Stimulated activated CD8-positive, alpha-beta memory T cell treated with anti-CD3 and anti-CD28 coated beads, Interleukin-15, amount 100 ng/mL, for 24 hours (primary cell): Measurements from ENCODE around the gene LCK.
"Not testable (repeated sequence)": the region's sequence is repeated elsewhere in the genome, so short reads cannot be mapped to it uniquely, and the experiment has no call there.

ENCODE experiments used
- DNase-seq: peaks from one replicate; pipeline ENCODE4 v3.0.0-alpha.2; 2020; ENCODE audit warnings: low read depth

The LCK gene

GRCh38 chr1:32240140-32240951 lies 10.7 kb upstream of the LCK start:
- no peak for DNase-seq

GRCh38 chr1:32241001-32241763 lies 9.9 kb upstream of the LCK start:
- DNase-seq, result no peak

DNA sequence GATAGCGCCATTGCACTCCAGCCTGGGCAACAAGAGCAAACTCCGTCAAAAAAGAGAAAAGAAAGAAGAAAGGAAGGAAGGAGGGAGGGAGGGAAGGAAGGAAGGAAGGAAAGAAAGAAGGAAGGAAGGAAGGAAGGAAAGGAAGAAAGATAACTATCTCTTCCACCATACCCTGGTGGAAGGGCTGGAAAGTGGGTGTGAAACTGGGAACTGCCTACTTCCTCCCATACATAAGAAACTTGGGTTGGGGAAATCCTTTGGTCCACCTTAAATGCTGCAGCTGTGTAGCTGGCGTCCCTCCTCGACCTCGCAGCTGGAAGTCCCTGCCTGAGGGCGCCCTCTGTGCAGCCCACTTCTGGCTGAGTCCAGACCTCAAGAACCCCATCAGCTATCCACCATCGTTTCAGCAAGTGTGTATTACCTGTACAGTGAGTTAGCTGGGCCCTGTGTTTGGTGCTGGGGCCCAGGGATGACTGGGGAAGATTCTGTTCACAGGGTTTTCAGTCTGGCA lies 8.7 kb upstream of the LCK start:
- DNase-seq, result no peak

GRCh38 chr1:32246888-32247273 lies 4.2 kb upstream of the LCK start, which contains the start of gene FAM167B:
TSS of gene FAM167B (plus strand) at chr1:32247222. CDS start at chr1:32247422, 200 bp downstream.
- DNase-seq, result no peak

GRCh38 chr1:32247452-32247851 lies 3.6 kb upstream of the LCK start:
- DNase-seq, result no peak

DNA sequence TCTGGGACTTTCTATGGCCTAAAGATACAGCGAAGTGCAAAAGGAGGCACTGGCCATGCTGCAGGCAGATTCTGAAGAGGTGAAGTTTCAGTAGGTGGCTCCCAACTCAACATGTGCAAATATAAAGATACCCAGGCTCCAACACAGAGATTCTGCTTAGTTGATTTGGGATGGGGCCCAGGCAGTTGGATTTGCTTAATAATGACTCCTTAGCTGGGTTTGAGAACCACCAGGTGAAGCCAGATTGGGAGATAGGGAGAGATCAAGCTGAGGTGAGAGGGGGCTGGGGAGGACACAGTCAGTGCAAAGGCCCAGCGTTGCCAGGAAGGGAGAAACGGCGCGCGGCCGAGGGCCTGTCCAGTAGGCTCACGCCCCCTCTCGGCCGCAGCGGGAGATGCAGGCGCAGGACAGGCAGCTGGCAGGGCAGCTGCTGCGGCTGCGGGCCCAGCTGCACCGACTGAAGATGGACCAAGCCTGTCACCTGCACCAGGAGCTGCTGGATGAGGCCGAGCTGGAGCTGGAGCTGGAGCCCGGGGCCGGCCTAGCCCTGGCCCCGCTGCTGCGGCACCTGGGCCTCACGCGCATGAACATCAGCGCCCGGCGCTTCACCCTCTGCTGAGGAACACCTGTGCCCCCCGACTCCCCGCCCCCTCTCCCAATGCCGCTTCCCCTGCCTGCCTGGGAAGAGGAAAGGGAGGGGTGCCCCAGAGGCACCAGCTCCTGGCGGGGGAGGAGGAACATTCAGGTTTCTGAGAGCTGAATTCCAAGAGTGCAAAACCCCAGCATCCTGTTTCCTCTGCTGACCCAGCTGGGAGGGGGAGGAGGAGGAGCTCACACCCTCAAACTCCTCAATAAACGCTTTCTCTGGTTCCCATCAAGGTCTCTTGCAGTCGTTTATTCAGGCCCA lies 2.8 kb upstream of the LCK start:
- peak; percentile 66 for DNase-seq

GRCh38 chr1:32249831-32250525 lies 1.1 kb upstream of the LCK start:
- DNase-seq, result no peak

GRCh38 chr1:32255072-32256071 lies 4.3 kb downstream of the LCK start:
- DNase-seq, result no peak

DNA sequence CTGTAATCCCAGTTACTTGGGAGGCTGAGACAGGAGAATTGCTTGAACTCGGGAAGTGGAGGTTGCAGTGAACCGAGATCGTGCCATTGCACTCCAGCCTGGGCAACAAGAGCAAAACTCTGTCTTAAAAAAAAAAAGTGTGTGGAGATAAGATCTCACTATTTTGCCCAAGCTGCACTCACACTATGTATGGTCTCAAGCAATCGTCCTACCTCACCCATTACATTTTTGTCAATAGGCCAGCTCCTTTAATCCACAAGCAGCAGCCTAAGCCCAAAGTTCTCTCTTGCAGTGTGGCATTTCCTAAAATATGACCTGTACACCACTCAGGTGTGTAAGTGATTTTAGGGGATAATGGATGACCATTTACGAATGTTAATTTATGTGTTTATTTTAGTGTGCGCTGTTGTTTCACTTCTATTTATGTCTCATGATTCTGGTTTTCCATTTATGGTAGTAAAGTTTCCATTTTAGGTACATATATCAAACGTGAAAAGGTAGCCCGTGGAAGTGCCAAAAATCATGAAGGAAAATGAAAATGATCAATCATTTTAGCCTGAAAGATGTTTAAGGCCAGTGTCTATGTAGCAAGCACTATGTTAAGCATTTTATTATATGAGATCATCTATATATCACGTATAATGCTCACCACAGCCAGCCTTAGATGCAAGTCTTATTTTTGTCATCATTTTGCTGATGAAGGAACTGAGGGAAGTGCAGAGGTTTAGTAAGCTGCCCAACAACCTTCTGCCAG lies 5.6 kb downstream of the LCK start:
- DNase-seq, result no peak

GRCh38 chr1:32257227-32257508 lies 6.1 kb downstream of the LCK start:
- no peak for DNase-seq

GRCh38 chr1:32263236-32263593 lies 12.2 kb downstream of the LCK start:
- DNase-seq, result not testable (repeated sequence)

DNA sequence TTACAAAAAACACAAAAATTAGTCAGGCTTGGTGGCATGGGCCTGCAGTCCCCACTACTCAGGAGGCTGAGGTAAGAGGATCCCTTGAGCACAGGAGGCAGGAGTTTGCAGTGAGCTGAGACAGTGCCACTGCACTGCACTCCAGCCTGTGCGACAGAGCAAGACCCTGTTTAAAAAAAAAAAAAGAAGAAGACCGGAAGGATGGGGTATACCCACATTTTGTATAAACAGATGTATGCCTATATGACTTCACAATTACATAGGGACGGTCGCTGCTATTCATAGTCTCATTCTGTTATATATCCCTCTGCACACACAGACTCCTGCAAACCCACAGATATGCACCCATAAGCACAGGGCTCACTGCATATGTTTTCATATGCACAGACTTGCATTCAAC lies 12.7 kb downstream of the LCK start:
- no peak for DNase-seq

DNA sequence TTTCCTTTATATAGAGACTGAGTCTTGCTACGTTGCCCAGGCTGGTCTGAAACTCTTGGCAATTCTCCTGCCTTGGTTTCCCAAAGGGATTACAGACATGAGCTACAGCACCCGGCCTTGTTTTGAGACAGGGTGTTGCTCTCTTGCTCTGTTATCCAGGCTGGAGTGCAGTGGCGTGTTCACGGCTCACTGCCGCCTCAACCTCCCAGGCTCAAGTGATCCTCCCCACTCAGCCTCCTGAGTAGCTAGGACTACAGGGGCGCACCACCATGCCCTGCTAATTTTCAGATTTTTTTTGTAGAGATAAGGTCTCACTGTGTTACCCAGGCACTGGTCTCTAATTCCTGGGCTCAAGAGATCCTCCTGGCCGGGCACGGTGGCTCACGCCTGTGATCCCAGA lies 14.8 kb downstream of the LCK start:
- no peak for DNase-seq

DNA sequence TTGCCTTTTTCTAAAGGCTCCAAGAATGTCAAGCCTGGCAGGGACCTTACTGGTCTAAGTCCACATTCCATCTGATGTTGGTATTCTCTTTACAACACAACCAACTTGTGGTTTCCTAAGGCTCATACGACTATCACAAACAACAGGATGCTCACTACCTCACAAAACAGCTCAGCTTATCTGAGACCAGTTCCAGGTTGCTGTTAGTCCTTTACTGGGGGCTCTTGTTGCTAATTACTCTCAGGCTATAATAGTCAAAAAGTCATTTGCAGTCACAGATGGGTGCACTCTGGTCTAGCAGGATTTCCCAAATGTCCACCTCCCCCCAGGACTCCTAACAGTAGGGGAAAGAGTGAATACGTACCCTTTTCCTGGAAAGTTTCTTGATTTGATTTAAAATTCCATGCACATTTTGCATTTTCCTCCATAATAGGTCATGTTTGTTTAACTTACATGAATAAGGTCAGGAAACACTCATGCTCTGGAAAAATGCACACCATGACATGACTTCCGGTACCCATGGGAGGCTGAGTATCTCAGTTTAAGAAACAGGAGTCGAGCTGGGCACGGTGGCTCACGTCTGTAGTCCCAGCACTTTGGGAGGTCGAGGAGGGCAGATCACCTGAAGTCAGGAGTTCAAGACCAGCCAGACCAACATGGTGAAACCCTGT lies 16.0 kb downstream of the LCK start:
- no peak for DNase-seq

DNA sequence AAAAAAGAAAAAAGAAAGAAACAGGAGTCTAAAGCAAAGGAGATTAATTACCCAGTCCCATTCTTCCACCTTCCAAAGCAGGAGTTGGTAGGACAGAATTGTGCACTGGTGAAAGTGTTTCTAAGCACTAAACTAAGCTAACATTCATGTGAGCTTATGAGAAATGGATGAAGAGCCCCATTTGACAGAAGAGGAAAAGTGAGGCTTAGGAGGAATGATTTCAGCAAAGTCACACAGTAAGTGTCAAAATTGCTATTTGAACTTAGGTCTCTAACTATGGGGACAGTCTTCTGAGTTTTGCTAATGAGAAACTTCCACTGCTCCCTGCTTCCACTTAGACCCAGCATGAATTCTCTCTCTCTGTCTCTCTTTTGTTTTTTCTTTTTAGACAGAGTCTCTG lies 18.7 kb downstream of the LCK start:
- DNase-seq, result no peak

DNA sequence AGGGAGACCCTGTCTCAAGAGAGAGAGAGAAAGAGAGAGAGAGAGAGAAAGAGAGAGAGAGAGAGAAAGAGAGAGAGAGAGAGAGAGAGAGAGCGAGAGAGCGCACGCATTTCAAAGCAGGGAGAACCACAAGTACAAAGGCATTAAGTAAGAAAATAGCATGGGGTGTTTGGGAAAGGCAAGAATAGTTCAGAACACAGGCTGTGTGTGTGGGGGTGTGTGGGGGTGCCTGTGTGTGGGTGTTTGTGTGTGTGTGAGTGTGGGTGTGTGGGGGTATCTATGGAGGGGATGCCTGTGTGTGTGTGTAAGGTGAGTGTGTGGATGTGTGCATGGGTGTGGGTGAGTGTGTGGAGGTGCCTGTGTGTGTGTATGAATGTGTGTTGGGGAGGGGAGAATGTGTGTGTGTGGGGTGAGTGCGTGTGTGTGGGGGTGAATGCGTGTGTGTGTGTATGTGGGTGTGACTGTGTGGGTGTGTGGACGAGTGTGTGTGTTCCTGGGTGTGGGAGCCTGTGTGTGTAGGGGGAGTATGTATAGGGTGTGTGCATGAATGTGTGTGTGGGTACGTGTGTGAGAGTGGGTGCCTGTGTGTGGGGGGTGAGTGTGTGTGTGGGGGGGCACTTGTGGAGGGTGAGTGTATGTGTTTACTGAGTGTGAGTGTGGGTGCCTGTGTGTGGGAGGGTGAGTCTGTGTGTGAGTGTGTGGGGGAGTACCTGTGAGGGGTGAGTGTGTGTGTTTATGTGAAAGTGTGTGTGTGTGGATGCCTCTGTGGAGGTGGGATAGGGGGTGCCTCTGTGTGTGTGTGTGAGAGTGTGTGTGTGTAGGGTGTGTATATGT lies 21.7 kb downstream of the LCK start:
- DNase-seq, result no peak

GRCh38 chr1:32273391-32274208 lies 22.5 kb downstream of the LCK start:
- DNase-seq, result no peak
